Occipital lobe (tissue), 2 donors: ENCODE data around the gene ZBTB33. TPM values are rescaled to one million over a fixed set of nuclear protein-coding genes. Genes with fewer than 3 reads are reported as not detected.

Source experiments
- DNase-seq: peaks from one replicate; lab custom pipeline; 2025; lab: John Stamatoyannopoulos, UW
- total RNA-seq: library from RNA; depleted of rRNA; stranded (reverse); fragments of >200 nt; gene quantifications from one replicate; pipeline ENCODE4 v1.2.3, GENCODE V29; 2014

The ZBTB33 gene
- total RNA-seq, 1 donor from 2014 or later, result 50.5 TPM

- DNase-seq, result no peak
Measured at GRCh38 chrX:120304256-120304655, 53.6 kb downstream of the ZBTB33 start.

GRCh38 chrX:120305531-120306141 is 55.0 kb downstream of the ZBTB33 start:
- DNase-seq, result no peak

- DNase-seq, result no peak
Measured at GRCh38 chrX:120306630-120307029, 56.0 kb downstream of the ZBTB33 start.

Other genes starting within 250 kb of the ZBTB33 start
- not detected for gene RHOXF2B, start 173.1 kb upstream of the ZBTB33 start, total RNA-seq
- not detected for gene RHOXF1, start 134.9 kb upstream of the ZBTB33 start, total RNA-seq
- not detected for gene RHOXF2, start 92.2 kb upstream of the ZBTB33 start, total RNA-seq
- gene TMEM255A, start 60.6 kb downstream of the ZBTB33 start, total RNA-seq, result 1.4 TPM
- under 0.01 TPM for gene ATP1B4, start 111.3 kb downstream of the ZBTB33 start, total RNA-seq
- gene LAMP2, start 218.5 kb downstream of the ZBTB33 start, total RNA-seq, result 48.8 TPM